HL-60 (cell line): ENCODE measurements around the gene ANO2.

Experiments
- DNase-seq, 2 experiments: peaks; one replicate each; pipeline ENCODE4 v3.0.0-alpha.2; 2010 to 2020; ENCODE audit warnings: low read depth in 1 of 2, low spot score in 1 of 2
- H3K27ac ChIP-seq: fragments of 250-450 bp; sonication (Bioruptor Pico); replicated peaks from 2 replicates; pipeline ENCODE4 v1.5.1; 2020; ENCODE audit warnings: mild to moderate bottlenecking, moderate library complexity
- H3K27me3 ChIP-seq: fragments of 250-450 bp; sonication (Bioruptor Pico); 2 replicates; pipeline ENCODE4 v1.5.1; 2021; ENCODE audit warnings: mild to moderate bottlenecking, moderate library complexity; ENCODE audit not compliant: insufficient read depth, poor library complexity, severe bottlenecking
- H3K4me3 ChIP-seq: replicated peaks from 2 replicates; pipeline ENCODE4 v1.5.1; 2011; ENCODE audit warnings: mild to moderate bottlenecking, control low read depth, low read length; ENCODE audit not compliant: insufficient read depth
- GABPA ChIP-seq: IDR thresholded peaks from 2 replicates; pipeline ENCODE4 v1.6.1; 2012; ENCODE audit warnings: low read depth
- POLR2AphosphoS5 ChIP-seq: IDR thresholded peaks from 2 replicates; pipeline ENCODE4 v1.6.1; 2012; ENCODE audit warnings: low read depth
- SPI1 ChIP-seq: IDR thresholded peaks from 2 replicates; pipeline ENCODE4 v1.6.1; 2012; ENCODE audit warnings: low read depth, mild to moderate bottlenecking, borderline replicate concordance
- TF ChIP-seq, protein P1 (sequence below): IDR thresholded peaks from one replicate; pipeline ENCODE4 v1.5.1; 2011; ENCODE audit warnings: low read length, control low read depth, inconsistent platforms; ENCODE audit not compliant: insufficient read depth
- TF ChIP-seq, protein P2 (sequence below): IDR thresholded peaks from 2 replicates; pipeline ENCODE4 v1.6.1; 2012; ENCODE audit warnings: low read depth; ENCODE audit not compliant: insufficient replicate concordance

The ANO2 gene

DNA sequence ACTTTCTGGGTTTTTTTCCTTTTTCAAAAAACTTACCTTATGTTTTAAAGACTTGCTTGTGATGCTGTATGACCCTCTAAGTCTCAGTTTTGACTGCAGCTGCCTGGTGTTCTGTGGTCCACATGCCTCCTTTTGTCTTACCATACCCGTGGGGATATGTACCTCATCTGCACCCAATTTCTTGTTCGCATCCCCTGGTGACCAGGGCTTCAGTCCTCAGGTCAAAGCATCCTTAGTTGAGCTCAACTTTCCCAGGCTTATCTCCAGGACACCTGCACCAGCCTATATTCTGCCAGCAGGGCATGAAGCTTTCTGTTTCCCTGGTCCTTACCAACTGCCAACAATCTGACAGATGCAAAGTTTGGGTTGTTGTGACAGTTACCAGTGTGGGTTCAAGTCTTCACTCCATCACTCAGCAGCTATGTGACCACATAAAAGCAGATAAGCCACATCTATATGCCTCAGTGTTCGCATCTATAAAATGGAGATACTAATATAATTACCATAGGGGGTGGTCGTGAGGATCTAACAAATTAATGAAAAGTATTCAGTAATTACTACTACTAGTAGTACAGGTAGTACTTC is 419.2 kb downstream of the ANO2 start:
- Histone ChIP-seq H3K27me3 (peaks cover 2% of the 10 kb centered on the region), H3K27ac (no peak overlapping the region), H3K4me3 (no peak overlapping the region)
- TF ChIP-seq, protein P1, sequence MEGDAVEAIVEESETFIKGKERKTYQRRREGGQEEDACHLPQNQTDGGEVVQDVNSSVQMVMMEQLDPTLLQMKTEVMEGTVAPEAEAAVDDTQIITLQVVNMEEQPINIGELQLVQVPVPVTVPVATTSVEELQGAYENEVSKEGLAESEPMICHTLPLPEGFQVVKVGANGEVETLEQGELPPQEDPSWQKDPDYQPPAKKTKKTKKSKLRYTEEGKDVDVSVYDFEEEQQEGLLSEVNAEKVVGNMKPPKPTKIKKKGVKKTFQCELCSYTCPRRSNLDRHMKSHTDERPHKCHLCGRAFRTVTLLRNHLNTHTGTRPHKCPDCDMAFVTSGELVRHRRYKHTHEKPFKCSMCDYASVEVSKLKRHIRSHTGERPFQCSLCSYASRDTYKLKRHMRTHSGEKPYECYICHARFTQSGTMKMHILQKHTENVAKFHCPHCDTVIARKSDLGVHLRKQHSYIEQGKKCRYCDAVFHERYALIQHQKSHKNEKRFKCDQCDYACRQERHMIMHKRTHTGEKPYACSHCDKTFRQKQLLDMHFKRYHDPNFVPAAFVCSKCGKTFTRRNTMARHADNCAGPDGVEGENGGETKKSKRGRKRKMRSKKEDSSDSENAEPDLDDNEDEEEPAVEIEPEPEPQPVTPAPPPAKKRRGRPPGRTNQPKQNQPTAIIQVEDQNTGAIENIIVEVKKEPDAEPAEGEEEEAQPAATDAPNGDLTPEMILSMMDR, result no peak
- TF ChIP-seq GABPA, result no peak
- TF ChIP-seq, protein P2, sequence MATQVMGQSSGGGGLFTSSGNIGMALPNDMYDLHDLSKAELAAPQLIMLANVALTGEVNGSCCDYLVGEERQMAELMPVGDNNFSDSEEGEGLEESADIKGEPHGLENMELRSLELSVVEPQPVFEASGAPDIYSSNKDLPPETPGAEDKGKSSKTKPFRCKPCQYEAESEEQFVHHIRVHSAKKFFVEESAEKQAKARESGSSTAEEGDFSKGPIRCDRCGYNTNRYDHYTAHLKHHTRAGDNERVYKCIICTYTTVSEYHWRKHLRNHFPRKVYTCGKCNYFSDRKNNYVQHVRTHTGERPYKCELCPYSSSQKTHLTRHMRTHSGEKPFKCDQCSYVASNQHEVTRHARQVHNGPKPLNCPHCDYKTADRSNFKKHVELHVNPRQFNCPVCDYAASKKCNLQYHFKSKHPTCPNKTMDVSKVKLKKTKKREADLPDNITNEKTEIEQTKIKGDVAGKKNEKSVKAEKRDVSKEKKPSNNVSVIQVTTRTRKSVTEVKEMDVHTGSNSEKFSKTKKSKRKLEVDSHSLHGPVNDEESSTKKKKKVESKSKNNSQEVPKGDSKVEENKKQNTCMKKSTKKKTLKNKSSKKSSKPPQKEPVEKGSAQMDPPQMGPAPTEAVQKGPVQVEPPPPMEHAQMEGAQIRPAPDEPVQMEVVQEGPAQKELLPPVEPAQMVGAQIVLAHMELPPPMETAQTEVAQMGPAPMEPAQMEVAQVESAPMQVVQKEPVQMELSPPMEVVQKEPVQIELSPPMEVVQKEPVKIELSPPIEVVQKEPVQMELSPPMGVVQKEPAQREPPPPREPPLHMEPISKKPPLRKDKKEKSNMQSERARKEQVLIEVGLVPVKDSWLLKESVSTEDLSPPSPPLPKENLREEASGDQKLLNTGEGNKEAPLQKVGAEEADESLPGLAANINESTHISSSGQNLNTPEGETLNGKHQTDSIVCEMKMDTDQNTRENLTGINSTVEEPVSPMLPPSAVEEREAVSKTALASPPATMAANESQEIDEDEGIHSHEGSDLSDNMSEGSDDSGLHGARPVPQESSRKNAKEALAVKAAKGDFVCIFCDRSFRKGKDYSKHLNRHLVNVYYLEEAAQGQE, result no peak
- DNase-seq, result no peak

DNA sequence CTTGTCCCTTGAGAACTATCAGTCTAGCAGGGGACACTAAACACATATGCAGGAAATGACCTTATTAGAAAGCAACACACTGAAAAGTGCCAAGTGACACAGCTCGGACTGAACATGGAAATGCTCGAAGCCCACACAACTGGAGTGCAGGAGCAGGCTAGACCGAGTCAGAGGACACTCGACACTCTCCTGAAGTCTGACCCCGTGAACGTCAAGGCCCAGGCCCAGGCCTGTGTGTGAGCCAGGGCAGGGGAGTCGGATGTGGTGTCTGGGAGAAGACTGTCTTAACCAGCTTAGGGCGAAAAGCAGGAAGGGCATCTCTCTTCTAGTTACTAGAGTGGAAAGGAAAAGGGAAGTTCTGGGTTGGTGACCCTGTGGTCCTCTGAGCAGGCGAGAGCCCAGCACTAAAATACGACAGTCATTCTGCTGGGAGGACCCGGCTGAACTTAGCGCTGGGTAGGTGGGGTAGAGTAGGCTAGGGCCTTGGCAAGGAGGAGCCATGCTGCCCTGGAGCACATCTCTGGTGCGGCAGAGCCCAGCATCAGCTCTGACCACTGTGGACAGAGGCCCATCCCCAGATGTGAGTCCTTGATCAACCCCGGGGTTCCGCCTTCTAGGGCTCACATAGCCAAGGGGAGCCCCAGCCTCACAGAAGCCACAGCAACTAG is 420.2 kb downstream of the ANO2 start:
- TF ChIP-seq POLR2AphosphoS5, result no peak
- TF ChIP-seq, protein P1, result no peak
- TF ChIP-seq GABPA, result no peak
- TF ChIP-seq, protein P2, result no peak
- DNase-seq, result no peak
- H3K27ac ChIP-seq, result no peak overlapping the region
- H3K27me3 ChIP-seq, result no peaks in the 10 kb centered on the region
- no peak overlapping the region for H3K4me3 ChIP-seq

DNA sequence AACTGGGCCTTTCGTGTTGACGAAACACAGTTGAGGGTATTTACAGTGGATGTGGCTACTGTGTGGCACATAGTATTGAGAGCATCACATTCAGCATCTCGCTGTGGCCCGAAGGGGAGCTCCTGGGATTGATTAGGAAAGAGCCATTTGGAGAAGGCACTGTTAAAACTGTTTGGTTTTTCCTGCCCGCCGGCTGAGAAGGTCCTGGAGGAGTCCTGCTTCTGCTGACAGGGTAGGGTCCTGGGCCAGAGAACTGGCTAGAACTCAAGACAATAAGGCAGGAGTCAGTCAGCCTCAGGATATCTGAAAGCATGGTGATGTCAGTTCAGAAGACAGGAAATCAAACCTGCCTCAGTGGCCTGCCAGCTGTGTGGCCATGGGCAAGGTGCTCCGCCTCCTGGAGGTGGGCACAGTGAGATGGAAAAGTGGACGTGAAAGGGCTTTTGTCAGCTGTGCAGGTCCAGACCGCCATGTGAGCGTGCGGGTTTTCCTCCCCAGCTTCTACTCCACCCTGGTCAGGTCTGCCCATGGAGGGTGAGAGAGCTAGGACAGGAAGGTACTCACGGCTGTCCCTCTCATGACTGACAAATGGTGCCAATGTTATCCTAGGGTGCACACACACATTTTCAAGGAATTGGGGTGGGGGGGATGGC is 420.8 kb downstream of the ANO2 start:
- no peak for DNase-seq
- TF ChIP-seq, protein P1, result no peak
- TF ChIP-seq SPI1 (no peak), POLR2AphosphoS5 (no peak), GABPA (no peak)
- TF ChIP-seq, protein P2, result no peak
- H3K27me3 ChIP-seq, result no peaks in the 10 kb centered on the region

More for the DNA sequence above, 420.8 kb downstream of the ANO2 start:
- Histone ChIP-seq H3K4me3 (no peak overlapping the region), H3K27ac (no peak overlapping the region)
